K562 (cell line): Measurements from ENCODE around the gene RTL1. TPM values are rescaled to one million over a fixed set of nuclear protein-coding genes. Genes with fewer than 3 reads are reported as not detected.

ENCODE experiments used
- ATAC-seq: fragments of 200-7000 bp; cut with Tn5 transposase; 3 replicates; pipeline ENCODE4 v1.9.1; 2020; ENCODE audit warnings: moderate library complexity
- BruUV-seq: library from RNA; stranded (reverse); fragments of 400-500 nt; replicated peaks from 2 replicates; lab custom pipeline; 2021; lab: Mats Ljungman, UMichigan
- CTCF ChIA-PET: fragments of 300-600 bp; formaldehyde crosslinking; extraction: SDS; loops from one replicate; lab custom pipeline; 2021; ENCODE audit warnings: low intra/inter-chr PET ratio; lab: Yijun Ruan, JAX
- POLR2A ChIA-PET: fragments of 300-600, 350-650 bp; sonication (Branson Sonifier 250); formaldehyde crosslinking; extraction: SDS; loops from one replicate; lab custom pipeline; 2021; ENCODE audit warnings: antibody characterized with exemption, inconsistent platforms; lab: Yijun Ruan, JAX
- DNase-seq, 4 experiments: peaks; one replicate each; pipeline versions ENCODE4 v3.0.0 to v3.0.0-alpha.2; 2011 to 2018; ENCODE audit warnings: low spot score in 3 of 4, mixed read lengths in 3 of 4; ENCODE audit errors: extremely low read depth in 1 of 4
- FAIRE-seq: peaks from 2 replicates; lab custom pipeline; 2011; peaks lifted over from hg19 to GRCh38; lab: Jason Lieb, UNC
- H2AFZ ChIP-seq: 2 replicates; pipeline ENCODE4 v1.6.0; 2011; ENCODE audit warnings: low read depth, low read length, control low read depth, inconsistent platforms
- H3K27ac ChIP-seq: fragments of 200-600 bp; 3 replicates; pipeline ENCODE4 v1.8.0; 2011; ENCODE audit warnings: low read depth, mild to moderate bottlenecking, control low read depth, inconsistent platforms, low read length, moderate library complexity, mixed read lengths; ENCODE audit errors: extremely low read depth
- H3K27me3 ChIP-seq, 2 experiments: fragments of 300-600 bp in 1 of 2; 2 replicates in 1 of 2; 3 replicates in 1 of 2; pipeline versions ENCODE4 v1.6.0 to v1.8.0; 2011; ENCODE audit warnings: inconsistent platforms in 2 of 2, low read length in 2 of 2, mild to moderate bottlenecking in 1 of 2, mixed read lengths in 1 of 2, moderate library complexity in 1 of 2; ENCODE audit not compliant: control insufficient read depth in 2 of 2, insufficient read depth in 2 of 2
- H3K36me3 ChIP-seq: fragments of 300-600 bp; 3 replicates; pipeline ENCODE4 v1.8.0; 2011; ENCODE audit warnings: mild to moderate bottlenecking, low read length, inconsistent platforms; ENCODE audit not compliant: control insufficient read depth, insufficient read depth
- H3K4me1 ChIP-seq, 2 experiments: fragments of 200-600 bp in 1 of 2; replicated peaks in 1 of 2; 2 replicates in 1 of 2; 3 replicates in 1 of 2; pipeline versions ENCODE4 v1.5.1 to v1.8.0; 2011; ENCODE audit warnings: inconsistent platforms in 2 of 2, low read length in 2 of 2, mild to moderate bottlenecking in 1 of 2, mixed read lengths in 1 of 2, moderate library complexity in 1 of 2; ENCODE audit not compliant: control insufficient read depth in 2 of 2, insufficient read depth in 2 of 2
- H3K4me2 ChIP-seq: 2 replicates; pipeline ENCODE4 v1.6.1; 2011; ENCODE audit warnings: low read length, control low read depth, inconsistent platforms, mixed read lengths; ENCODE audit not compliant: insufficient read depth
- H3K4me3 ChIP-seq: fragments of 200-600 bp; sonication (generic), shearing (Covaris generic); 2 replicates; pipeline ENCODE4 v1.5.1; 2016; ENCODE audit warnings: control low read depth, inconsistent platforms
- H3K79me2 ChIP-seq: fragments of 200-600 bp; 3 replicates; pipeline ENCODE4 v1.8.0; 2011; ENCODE audit warnings: low read length, inconsistent platforms; ENCODE audit not compliant: control insufficient read depth, insufficient read depth
- H3K9ac ChIP-seq, 2 experiments: 2 replicates each; pipeline versions ENCODE4 v1.6.0 to v1.6.1; 2011; ENCODE audit warnings: low read depth in 2 of 2, low read length in 2 of 2, control low read depth in 1 of 2, inconsistent platforms in 1 of 2, mild to moderate bottlenecking in 1 of 2, mixed read lengths in 1 of 2; ENCODE audit not compliant: insufficient read depth in 1 of 2
- H3K9me1 ChIP-seq: one replicate; pipeline ENCODE4 v1.6.0; 2011; ENCODE audit warnings: inconsistent platforms, mild to moderate bottlenecking, low read length, moderate library complexity; ENCODE audit not compliant: control insufficient read depth, insufficient read depth
- H3K9me3 ChIP-seq: replicated peaks from 2 replicates; pipeline ENCODE4 v1.5.1; 2011; ENCODE audit warnings: low read depth, low read length, inconsistent platforms; ENCODE audit not compliant: control insufficient read depth, insufficient read depth
- H4K20me1 ChIP-seq: replicated peaks from 2 replicates; pipeline ENCODE4 v1.6.1; 2011; ENCODE audit warnings: low read length, inconsistent platforms, mixed read lengths; ENCODE audit not compliant: control insufficient read depth, insufficient read depth
- AFF1 ChIP-seq, 2 experiments: fragments of 450-650 bp; IDR thresholded peaks; 2 replicates each; pipeline ENCODE4 v1.6.1; 2018; ENCODE audit warnings: mild to moderate bottlenecking in 2 of 2, low read depth in 1 of 2; ENCODE audit not compliant: partially characterized antibody in 2 of 2
- ARID2 ChIP-seq: fragments of 450-650 bp; IDR thresholded peaks from 2 replicates; pipeline ENCODE4 v1.6.1; 2017; ENCODE audit warnings: antibody characterized with exemption, mild to moderate bottlenecking
- ASH1L ChIP-seq: fragments of 450-650 bp; IDR thresholded peaks from 2 replicates; pipeline ENCODE4 v1.6.1; 2018; ENCODE audit warnings: borderline replicate concordance, mild to moderate bottlenecking, low read depth; ENCODE audit not compliant: partially characterized antibody
- BRD4 ChIP-seq: fragments of 200-600 bp; sonication (generic); IDR thresholded peaks from 2 replicates; pipeline ENCODE4 v1.6.1; 2017; ENCODE audit warnings: inconsistent platforms
- CEBPG ChIP-seq, 3 experiments: fragments of 200-800 bp in 1 of 3; sonication (Bioruptor generic) in 1 of 3; sonication (generic) in 1 of 3; formaldehyde crosslinking in 1 of 3; IDR thresholded peaks in 2 of 3; conservative IDR thresholded peaks in 1 of 3; 2 replicates each; pipeline versions ENCODE4 v1.6.1 to v1.8.0; 2016 to 2022; ENCODE audit warnings: missing compliant biosample characterization in 2 of 3, missing genetic modification characterization in 2 of 3, mild to moderate bottlenecking in 1 of 3, missing genetic modification reagents in 1 of 3
- FOXO4 ChIP-seq: fragments of 450-650 bp; formaldehyde crosslinking; IDR thresholded peaks from 2 replicates; pipeline ENCODE4 v1.4.0; 2020; ENCODE audit warnings: mild to moderate bottlenecking, moderate library complexity
- PTTG1 ChIP-seq: fragments of 450-650 bp; IDR thresholded peaks from 2 replicates; pipeline ENCODE4 v1.6.1; 2016; ENCODE audit warnings: low read depth, mild to moderate bottlenecking, missing genetic modification characterization, missing compliant biosample characterization
- TAF1 ChIP-seq: IDR thresholded peaks from 2 replicates; pipeline ENCODE4 v1.6.1; 2011; ENCODE audit warnings: mild to moderate bottlenecking, low read length, moderate library complexity; ENCODE audit not compliant: insufficient read depth, control insufficient read depth, severe bottlenecking; ENCODE audit errors: extremely low read depth
- VEZF1 ChIP-seq: fragments of 200-800 bp; sonication (Bioruptor generic); IDR thresholded peaks from 2 replicates; pipeline ENCODE4 v1.6.1; 2017; ENCODE audit warnings: missing genetic modification characterization, missing compliant biosample characterization
- ZNF146 ChIP-seq: IDR thresholded peaks from one replicate; pipeline ENCODE4 v1.6.1; 2018; ENCODE audit warnings: missing compliant biosample characterization; ENCODE audit not compliant: unreplicated experiment
- ZNF3 ChIP-seq: fragments of 250-450 bp; sonication (Bioruptor Pico); IDR thresholded peaks from 2 replicates; pipeline ENCODE4 v1.5.0; 2021; ENCODE audit warnings: mild to moderate bottlenecking, moderate library complexity
- WGBS: fragments of 100-300 bp; shearing (Covaris generic); methylation state at CpG from one replicate; pipeline ENCODE4 v1.1.6; 2016; ENCODE audit warnings: low coverage, mixed read lengths; ENCODE audit not compliant: insufficient coverage; ENCODE audit errors: missing lambda C conversion rate; 5-methylcytosine and 5-hydroxymethylcytosine counted together
- in situ Hi-C: fragments of 300-500 bp; cut with MboI; formaldehyde crosslinking; loops from 4 replicates; pipeline ENCODE4 v1.15.0; 2018; ENCODE audit warnings: inconsistent platforms, mixed read lengths
- intact Hi-C: fragments of 100-400 bp; cut with micrococcal nuclease; formaldehyde crosslinking; loops from 2 replicates; pipeline ENCODE4 v1.14.2; 2022
- polyA plus RNA-seq, 8 experiments: library from polyadenylated mRNA; depleted of rRNA in 4 of 8; stranded (reverse) in 5 of 8; unstranded in 3 of 8; fragments of >200 nt; fragmentation: Nextera tagmentation in 2 of 8; fragmentation: Illumina TruSeq in 1 of 8; extraction: Ambion mirVana in 2 of 8; extraction: Trizol in 1 of 8; gene quantifications; 2 replicates each; pipeline versions ENCODE4 v1.2.1 to v1.2.3, GENCODE V29; 2011 to 2014; ENCODE audit warnings: inconsistent platforms in 1 of 8, missing spikeins in 1 of 8
- total RNA-seq, 7 experiments: library from RNA; depleted of rRNA in 6 of 7; stranded (reverse); fragments of >200 nt in 6 of 7; fragmentation: Illumina TruSeq in 2 of 7; extraction: Trizol in 2 of 7; gene quantifications; 2 replicates each; pipeline versions ENCODE4 v1.2.1 to v1.2.3, GENCODE V29; 2011 to 2021; ENCODE audit warnings: low replicate concordance in 1 of 7

The RTL1 gene
- total and polyA plus RNA-seq, 9 of the 15 experiments (the other 6 are each of a cell fraction or from before 2014, with no cell fraction given), result not detected

GRCh38 chr14:100889641-100890040 lies 13.9 kb downstream of the RTL1 start:
- 56% methylated on average over 4 of the region's 6 CpGs for WGBS
- in situ Hi-C loops (no loop called here), intact Hi-C loops (no loop called here)
- no peaks in the 10 kb centered on the region for H3K36me3 ChIP-seq
- no peak for DNase-seq
- H3K9me3 ChIP-seq, result no peaks in the 10 kb centered on the region; the same call in 1 of the 2 replicates
- no TSS peak for BruUV-seq
- no peak overlapping the region for H3K27ac ChIP-seq
- no peaks in the 10 kb centered on the region for H3K9me1 ChIP-seq
- CTCF ChIA-PET, result interaction anchor here (1.2 kb wide), 1 partner anchor 9 kb away, joined by 3 read pairs; no protein-coding TSS in a partner anchor
- H2AFZ ChIP-seq, result no peak overlapping the region
- H3K79me2 ChIP-seq, result no peaks in the 10 kb centered on the region
- peaks cover 0 to 4% of the 10 kb centered on the region in 2 experiments; a peak in 1 of 5 replicates for H3K27me3 ChIP-seq
- POLR2A ChIA-PET, result no interaction called here
- peaks cover 0 to 4% of the 10 kb centered on the region in 2 experiments; a peak in 2 of 5 replicates for H3K4me1 ChIP-seq
- FAIRE-seq, result no peak
- ATAC-seq, result no peak
- H3K9ac ChIP-seq, result no peak overlapping the region
- H3K4me3 ChIP-seq, result no peak overlapping the region
- H3K4me2 ChIP-seq, result no peak overlapping the region
- no peaks in the 10 kb centered on the region for H4K20me1 ChIP-seq
- TF ChIP-seq BRD4, result no peak
- no peak for TF ChIP-seq TAF1
- TF ChIP-seq ASH1L, result no peak
- TF ChIP-seq PTTG1 (tag), result no peak
- no peak for TF ChIP-seq FOXO4 (CRISPR knock-in tag)
- no peak for TF ChIP-seq AFF1 (IDR thresholded peaks at IDR 0.05; ENCODE audit: low read depth in 1 of 2, partially characterized antibody in 2 of 2)
- no peak for TF ChIP-seq VEZF1
- TF ChIP-seq CEBPG (CRISPR knock-in tag; IDR thresholded peaks at IDR 0.05), result no peak
- TF ChIP-seq CEBPG (tag; conservative IDR thresholded peaks at IDR 0.05 in 1 of 2, IDR thresholded peaks at IDR 0.05 in 1 of 2), result no peak
- TF ChIP-seq ZNF146, result no peak
- TF ChIP-seq ARID2, result no peak
- no peak for TF ChIP-seq ZNF3 (CRISPR knock-in tag)
